CD14-positive monocyte (primary cell): ENCODE measurements around the gene MGLL. TPM values are rescaled to one million over a fixed set of nuclear protein-coding genes. Genes with fewer than 3 reads are reported as not detected.

Experiments used
- DNase-seq, 3 donors: peaks; one replicate each; pipeline ENCODE4 v3.0.0-alpha.2; 2011 to 2022
- H2AFZ ChIP-seq: 2 replicates; pipeline ENCODE4 v1.6.0; 2012; ENCODE audit warnings: mild to moderate bottlenecking, low read depth, low read length, inconsistent platforms; ENCODE audit not compliant: insufficient read depth, poor library complexity, severe bottlenecking
- H3K27ac ChIP-seq, 2 donors: 1 replicate in 1 of 2; 2 replicates in 1 of 2; pipeline ENCODE4 v1.5.1; 2012 to 2013; ENCODE audit warnings: low read length in 2 of 2, control low read depth in 1 of 2, inconsistent platforms in 1 of 2, low read depth in 1 of 2, mild to moderate bottlenecking in 1 of 2
- H3K27me3 ChIP-seq, 2 donors: one replicate each; pipeline versions ENCODE4 v1.6.0 to v1.6.1; 2011 to 2013; ENCODE audit warnings: low read length in 2 of 2; ENCODE audit not compliant: control insufficient read depth in 2 of 2, insufficient read depth in 2 of 2
- H3K36me3 ChIP-seq, 2 donors: replicated peaks in 1 of 2; 1 replicate in 1 of 2; 2 replicates in 1 of 2; pipeline versions ENCODE4 v1.5.1 to v1.6.1; 2012 to 2013; ENCODE audit warnings: low read length in 2 of 2, control low read depth in 1 of 2, inconsistent platforms in 1 of 2, mild to moderate bottlenecking in 1 of 2; ENCODE audit not compliant: insufficient read depth in 2 of 2, control insufficient read depth in 1 of 2
- H3K4me1 ChIP-seq, 2 donors: 1 replicate in 1 of 2; 2 replicates in 1 of 2; pipeline versions ENCODE4 v1.5.1 to v1.6.1; 2012 to 2013; ENCODE audit warnings: low read length in 2 of 2, control low read depth in 1 of 2, inconsistent platforms in 1 of 2, mild to moderate bottlenecking in 1 of 2, moderate library complexity in 1 of 2; ENCODE audit not compliant: insufficient read depth in 2 of 2, control insufficient read depth in 1 of 2
- H3K4me2 ChIP-seq: replicated peaks from 2 replicates; pipeline ENCODE3; 2012; ENCODE audit warnings: low read length, moderate library complexity, mild to moderate bottlenecking; ENCODE audit not compliant: poor library complexity, severe bottlenecking; ENCODE audit errors: extremely low read depth
- H3K4me3 ChIP-seq, 3 experiments: fragments of 200-600 bp in 1 of 3; sonication (generic) in 1 of 3; replicated peaks in 1 of 3; 1 replicate in 2 of 3; 2 replicates in 1 of 3; pipeline ENCODE4 v1.5.1; 2011 to 2013; ENCODE audit warnings: low read length in 3 of 3, mild to moderate bottlenecking in 3 of 3, control low read depth in 2 of 3, low read depth in 2 of 3, inconsistent platforms in 1 of 3, moderate library complexity in 1 of 3
- H3K79me2 ChIP-seq: 2 replicates; pipeline ENCODE4 v1.6.0; 2012; ENCODE audit warnings: mild to moderate bottlenecking, control low read depth, inconsistent platforms, low read length, moderate library complexity; ENCODE audit not compliant: insufficient read depth
- H3K9ac ChIP-seq: 2 replicates; pipeline ENCODE4 v1.6.0; 2017; ENCODE audit warnings: low read length, mild to moderate bottlenecking; ENCODE audit not compliant: insufficient read depth, poor library complexity, severe bottlenecking
- H3K9me3 ChIP-seq, 2 donors: replicated peaks in 1 of 2; 1 replicate in 1 of 2; 2 replicates in 1 of 2; pipeline versions ENCODE4 v1.5.1 to v1.6.1; 2012 to 2013; ENCODE audit warnings: low read length in 2 of 2, control low read depth in 1 of 2; ENCODE audit not compliant: control insufficient read depth in 1 of 2, insufficient read depth in 1 of 2
- H4K20me1 ChIP-seq: 2 replicates; pipeline ENCODE4 v1.6.0; 2012; ENCODE audit warnings: mild to moderate bottlenecking, low read length, control low read depth, moderate library complexity; ENCODE audit not compliant: insufficient read depth
- H3K27ac Mint-ChIP-seq, 7 donors: one replicate each; pipeline ENCODE4 v1.8.0; 2020; ENCODE audit warnings: mild to moderate bottlenecking in 7 of 7, mixed read lengths in 7 of 7, moderate library complexity in 6 of 7, inconsistent platforms in 2 of 7
- H3K27me3 Mint-ChIP-seq, 3 donors: one replicate each; pipeline ENCODE4 v1.8.0; 2021 to 2022; ENCODE audit warnings: low read depth in 3 of 3, mild to moderate bottlenecking in 3 of 3, mixed read lengths in 3 of 3, moderate library complexity in 3 of 3, inconsistent platforms in 1 of 3
- H3K36me3 Mint-ChIP-seq, 2 donors: one replicate each; pipeline ENCODE4 v1.8.0; 2020; ENCODE audit warnings: mixed read lengths in 2 of 2, inconsistent platforms in 1 of 2, mild to moderate bottlenecking in 1 of 2
- H3K4me1 Mint-ChIP-seq: one replicate; pipeline ENCODE4 v1.8.0; 2020; ENCODE audit warnings: mild to moderate bottlenecking, mixed read lengths
- H3K4me3 Mint-ChIP-seq, 2 donors: one replicate each; pipeline ENCODE4 v1.8.0; 2020; ENCODE audit warnings: mild to moderate bottlenecking in 2 of 2, mixed read lengths in 2 of 2, moderate library complexity in 1 of 2
- H3K9me3 Mint-ChIP-seq, 7 donors: one replicate each; pipeline ENCODE4 v1.8.0; 2020 to 2022; ENCODE audit warnings: mixed read lengths in 7 of 7, mild to moderate bottlenecking in 6 of 7, moderate library complexity in 6 of 7, inconsistent platforms in 2 of 7
- WGBS: methylation state at CpG from one replicate; pipeline ENCODE4 v1.1.5; 2013; ENCODE audit warnings: missing lambda C conversion rate; ENCODE audit not compliant: insufficient coverage; 5-methylcytosine and 5-hydroxymethylcytosine counted together
- intact Hi-C, 2 donors: fragments of 100-400 bp; cut with micrococcal nuclease; formaldehyde crosslinking; loops; one replicate each; pipeline versions ENCODE4 v1.15.0 to v1.15.1; 2023
- polyA plus RNA-seq, 3 donors: library from polyadenylated mRNA; depleted of rRNA in 1 of 3; unstranded in 2 of 3; stranded (reverse) in 1 of 3; fragments of 300-500 nt in 2 of 3; fragments of >200 nt in 1 of 3; fragmentation: Illumina TruSeq in 2 of 3; gene quantifications; 1 replicate in 2 of 3; 2 replicates in 1 of 3; pipeline ENCODE4 v1.2.3, GENCODE V29; 2012 to 2021
- TF ChIP-seq, protein P1 (sequence below): fragments of 200-600 bp; IDR thresholded peaks from one replicate; pipeline ENCODE4 v1.8.0; 2022; ENCODE audit warnings: antibody characterized with exemption, mild to moderate bottlenecking

MGLL gene
- polyA plus RNA-seq, 3 donors, result 4.4 to 10.0 (median 6.4) TPM

GRCh38 chr3:127720985-127721935, 101.1 kb downstream of the MGLL start:
- Histone ChIP-seq H3K4me3 (no peak overlapping the region), H3K27me3 (no peaks in the 10 kb centered on the region), H4K20me1 (no peaks in the 10 kb centered on the region), H2AFZ (no peak overlapping the region), H3K4me2 (no peak overlapping the region), H3K4me1 (peaks cover 0 to 12% of the 10 kb centered on the region in 2 donors), H3K79me2 (no peaks in the 10 kb centered on the region), H3K27ac (no peak overlapping the region), H3K9me3 (peaks cover 0 to under 1% of the 10 kb centered on the region in 2 donors), H3K9ac (no peak overlapping the region), H3K36me3 (no peaks in the 10 kb centered on the region)
- TF ChIP-seq, protein P1, sequence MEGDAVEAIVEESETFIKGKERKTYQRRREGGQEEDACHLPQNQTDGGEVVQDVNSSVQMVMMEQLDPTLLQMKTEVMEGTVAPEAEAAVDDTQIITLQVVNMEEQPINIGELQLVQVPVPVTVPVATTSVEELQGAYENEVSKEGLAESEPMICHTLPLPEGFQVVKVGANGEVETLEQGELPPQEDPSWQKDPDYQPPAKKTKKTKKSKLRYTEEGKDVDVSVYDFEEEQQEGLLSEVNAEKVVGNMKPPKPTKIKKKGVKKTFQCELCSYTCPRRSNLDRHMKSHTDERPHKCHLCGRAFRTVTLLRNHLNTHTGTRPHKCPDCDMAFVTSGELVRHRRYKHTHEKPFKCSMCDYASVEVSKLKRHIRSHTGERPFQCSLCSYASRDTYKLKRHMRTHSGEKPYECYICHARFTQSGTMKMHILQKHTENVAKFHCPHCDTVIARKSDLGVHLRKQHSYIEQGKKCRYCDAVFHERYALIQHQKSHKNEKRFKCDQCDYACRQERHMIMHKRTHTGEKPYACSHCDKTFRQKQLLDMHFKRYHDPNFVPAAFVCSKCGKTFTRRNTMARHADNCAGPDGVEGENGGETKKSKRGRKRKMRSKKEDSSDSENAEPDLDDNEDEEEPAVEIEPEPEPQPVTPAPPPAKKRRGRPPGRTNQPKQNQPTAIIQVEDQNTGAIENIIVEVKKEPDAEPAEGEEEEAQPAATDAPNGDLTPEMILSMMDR, result no peak
- intact Hi-C loops, result no loop called here
- H3K36me3 Mint-ChIP-seq, result peaks cover 0 to 8% of the 10 kb centered on the region in 2 donors
- no peak overlapping the region for H3K4me3 Mint-ChIP-seq
- no peak for DNase-seq
- H3K27ac Mint-ChIP-seq, result no peak overlapping the region
- H3K27me3 Mint-ChIP-seq, result no peaks in the 10 kb centered on the region
- WGBS, result 99% methylated on average over 11 of the region's 17 CpGs
- H3K9me3 Mint-ChIP-seq, result peaks cover 3 to 9% (median 5%) of the 10 kb centered on the region in 7 donors
- H3K4me1 Mint-ChIP-seq, result peaks cover 4% of the 10 kb centered on the region

DNA sequence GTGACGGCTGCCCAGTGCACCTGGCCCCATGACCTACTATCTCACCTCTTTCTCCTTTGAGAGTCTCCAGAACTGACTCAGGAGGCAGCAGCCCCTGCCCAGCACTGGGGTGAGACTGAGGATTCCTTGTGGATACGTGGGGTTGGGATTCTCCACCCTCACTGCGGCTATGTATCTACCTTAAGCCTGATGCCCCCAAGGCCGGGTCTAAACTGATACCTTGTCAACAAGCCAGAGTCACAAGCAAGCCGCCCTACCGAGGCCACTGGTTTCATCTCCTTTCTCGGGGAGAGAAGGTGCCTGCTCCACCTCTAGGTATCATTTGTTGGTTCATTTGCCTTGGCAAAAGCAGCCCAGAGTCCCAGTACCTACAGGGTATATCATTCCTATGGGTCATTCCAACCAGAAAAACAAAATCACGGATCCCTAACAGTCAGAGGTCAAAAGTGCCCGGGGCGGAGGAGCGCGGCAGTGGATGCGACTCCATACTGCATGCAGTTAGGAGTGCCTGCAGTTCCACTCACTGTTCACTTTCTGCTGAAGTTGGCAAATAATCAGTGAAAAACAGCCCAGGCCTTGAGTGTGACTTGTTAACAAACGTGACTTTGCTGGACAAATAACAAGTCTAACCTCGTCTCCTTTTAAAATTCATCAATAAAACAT, 102.0 kb downstream of the MGLL start:
- Histone ChIP-seq H4K20me1 (no peaks in the 10 kb centered on the region), H3K9me3 (no peaks in the 10 kb centered on the region), H3K79me2 (no peaks in the 10 kb centered on the region), H3K4me1 (peaks cover 8 to 15% of the 10 kb centered on the region in 2 donors), H3K27me3 (no peaks in the 10 kb centered on the region), H2AFZ (no peak overlapping the region), H3K4me2 (no peak overlapping the region), H3K4me3 (no peak overlapping the region), H3K36me3 (no peaks in the 10 kb centered on the region), H3K27ac (no peak overlapping the region), H3K9ac (no peak overlapping the region)
- Mint-ChIP-seq H3K4me1 (peaks cover 9% of the 10 kb centered on the region), H3K36me3 (peaks cover 0 to 8% of the 10 kb centered on the region in 2 donors), H3K27ac (no peak overlapping the region), H3K27me3 (no peaks in the 10 kb centered on the region), H3K4me3 (no peak overlapping the region), H3K9me3 (peaks cover 0 to 4% (median 2%) of the 10 kb centered on the region in 7 donors)
- TF ChIP-seq, protein P1, result no peak
- DNase-seq, result no peak
- intact Hi-C loops, result no loop called here
- WGBS, result 98% methylated on average over 12 of the region's 15 CpGs
